Measurements from ENCODE around the gene ARL13A. TPM values are rescaled to one million over a fixed set of nuclear protein-coding genes. Genes with fewer than 3 reads are reported as not detected.

ARL13A gene
- polyA plus RNA-seq (ENCODE audit: insufficient read length in 3 of 3): under 1 TPM in 2 of 3 donors, not detected in 1; 0.09 to 0.42 TPM
- long read RNA-seq, donor 1: 0 reads
- long read RNA-seq, donor 2: 0 reads
- long read RNA-seq, donor 3: 0 reads
- long read RNA-seq, donor 4: 0 reads
- long read RNA-seq, donor 5: 0 reads
- long read RNA-seq, donor 6: 0 reads
- long read RNA-seq, donor 7: 0 reads
- long read RNA-seq, donor 8: 0 reads
- long read RNA-seq, donor 9: 0 reads
- long read RNA-seq, donor 10: 0 reads
- long read RNA-seq, donor 11: 0 reads
- long read RNA-seq, donor 12: 0 reads
- long read RNA-seq, donor 13: 0 reads
- long read RNA-seq, donor 14: 0 reads
- long read RNA-seq, donor 15: 0 reads
- long read RNA-seq, donor 16, partial matches to known transcripts: 10 of 10 reads
- long read RNA-seq, donor 16, other reads (novel, unspliced or antisense): 0 of 10 reads

GRCh38 chrX:100969408-100969807 is at the start of gene ARL13A:
Gene ARL13A (plus strand): TSS chrX:100969708. CDS start chrX:100973690, 3,982 bp downstream.
- DNase-seq (ENCODE audit: extremely low read depth in 1 of 11, low read depth in 9 of 11, low spot score in 4 of 11): no peak

GRCh38 chrX:100924375-100924774 is 45.1 kb upstream of the ARL13A start:
- DNase-seq (ENCODE audit: extremely low read depth in 1 of 11, low read depth in 9 of 11, low spot score in 4 of 11): no peak

- DNase-seq (ENCODE audit: extremely low read depth in 1 of 11, low read depth in 9 of 11, low spot score in 4 of 11): no peak
Measured at GRCh38 chrX:100926453-100926852, 43.1 kb upstream of the ARL13A start.

GRCh38 chrX:100928660-100929613 is 40.6 kb upstream of the ARL13A start, which contains the start of gene XKRX:
Gene XKRX (minus strand): TSS chrX:100928917. CDS start chrX:100928304, 613 bp downstream.
- DNase-seq (ENCODE audit: extremely low read depth in 1 of 11, low read depth in 9 of 11, low spot score in 4 of 11): peak in 7 of 11 donors; percentile 3 to 24 (median 14)

- no peak for DNase-seq (ENCODE audit: extremely low read depth in 1 of 11, low read depth in 9 of 11, low spot score in 4 of 11)
Measured at GRCh38 chrX:100931218-100931924, 38.1 kb upstream of the ARL13A start.

GRCh38 chrX:100931925-100932285 is 37.6 kb upstream of the ARL13A start:
- no peak for DNase-seq (ENCODE audit: extremely low read depth in 1 of 11, low read depth in 9 of 11, low spot score in 4 of 11)

GRCh38 chrX:100935767-100936166 is 33.7 kb upstream of the ARL13A start:
- DNase-seq (ENCODE audit: extremely low read depth in 1 of 11, low read depth in 9 of 11, low spot score in 4 of 11): no peak

- DNase-seq (ENCODE audit: extremely low read depth in 1 of 11, low read depth in 9 of 11, low spot score in 4 of 11): no peak
Measured at GRCh38 chrX:100939333-100939732, 30.2 kb upstream of the ARL13A start.

- DNase-seq (ENCODE audit: extremely low read depth in 1 of 11, low read depth in 9 of 11, low spot score in 4 of 11): no peak
Measured at GRCh38 chrX:100944601-100945000, 24.9 kb upstream of the ARL13A start.

- DNase-seq (ENCODE audit: extremely low read depth in 1 of 11, low read depth in 9 of 11, low spot score in 4 of 11): no peak
Measured at GRCh38 chrX:100946299-100946927, 23.1 kb upstream of the ARL13A start.

- DNase-seq (ENCODE audit: extremely low read depth in 1 of 11, low read depth in 9 of 11, low spot score in 4 of 11): no peak
Measured at GRCh38 chrX:100948557-100948956, 21.0 kb upstream of the ARL13A start.

GRCh38 chrX:100962811-100963210 is 6.7 kb upstream of the ARL13A start:
- DNase-seq (ENCODE audit: extremely low read depth in 1 of 11, low read depth in 9 of 11, low spot score in 4 of 11): no peak

GRCh38 chrX:100964362-100964761 is 5.1 kb upstream of the ARL13A start:
- DNase-seq (ENCODE audit: extremely low read depth in 1 of 11, low read depth in 9 of 11, low spot score in 4 of 11): no peak

- no peak for DNase-seq (ENCODE audit: extremely low read depth in 1 of 11, low read depth in 9 of 11, low spot score in 4 of 11)
Measured at GRCh38 chrX:100969936-100970335, 428 bp downstream of the ARL13A start.

- no peak for DNase-seq (ENCODE audit: extremely low read depth in 1 of 11, low read depth in 9 of 11, low spot score in 4 of 11)
Measured at GRCh38 chrX:100973411-100973810, 3.9 kb downstream of the ARL13A start.

GRCh38 chrX:100975212-100975611 is 5.7 kb downstream of the ARL13A start:
- no peak for DNase-seq (ENCODE audit: extremely low read depth in 1 of 11, low read depth in 9 of 11, low spot score in 4 of 11)

- DNase-seq (ENCODE audit: extremely low read depth in 1 of 11, low read depth in 9 of 11, low spot score in 4 of 11): no peak
Measured at GRCh38 chrX:100976211-100976610, 6.7 kb downstream of the ARL13A start.

GRCh38 chrX:100979881-100980607 is 10.5 kb downstream of the ARL13A start:
- no peak for DNase-seq (ENCODE audit: extremely low read depth in 1 of 11, low read depth in 9 of 11, low spot score in 4 of 11)
